ENCODE data around the gene RPS16.

Gene RPS16

DNA sequence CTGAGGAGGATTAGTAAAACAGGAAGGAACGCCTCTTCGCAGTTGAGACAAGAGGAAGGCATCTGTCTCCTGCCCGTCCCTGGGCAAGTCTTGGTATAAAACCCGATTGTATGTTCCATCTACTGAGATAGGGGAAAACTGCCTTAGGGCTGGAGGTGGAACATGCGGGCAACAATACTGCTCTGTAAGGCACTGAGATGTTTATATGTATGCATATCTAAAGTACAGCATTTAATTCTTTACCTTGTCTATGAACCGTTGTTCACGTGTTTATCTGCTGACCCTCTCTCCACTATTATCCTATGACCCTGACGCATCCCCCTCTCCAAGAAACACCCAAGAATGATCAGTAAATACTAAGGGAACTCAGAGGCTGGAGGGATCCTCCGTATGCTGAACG is 44.2 kb upstream of the RPS16 start:
- TF ChIP-seq TAF1 (IDR thresholded peaks at IDR 0.05; ENCODE audit: borderline replicate concordance, insufficient read depth, low read length) (no peak), SIN3A (IDR thresholded peaks at IDR 0.05; ENCODE audit: borderline replicate concordance, insufficient read depth, low read length) (no peak), FOXP2 (optimal IDR thresholded peaks at IDR 0.05; ENCODE audit: borderline replicate concordance, extremely low read depth, extremely low read length, insufficient read depth) (no peak), POLR2AphosphoS5 (IDR thresholded peaks at IDR 0.05; ENCODE audit: low read depth, low read length) (no peak)

- TF ChIP-seq SIN3A (IDR thresholded peaks at IDR 0.05; ENCODE audit: borderline replicate concordance, insufficient read depth, low read length), result no peak
- TF ChIP-seq POLR2AphosphoS5 (IDR thresholded peaks at IDR 0.05; ENCODE audit: low read depth, low read length), result no peak
- TF ChIP-seq TAF1 (IDR thresholded peaks at IDR 0.05; ENCODE audit: borderline replicate concordance, insufficient read depth, low read length), result no peak
- TF ChIP-seq FOXP2 (optimal IDR thresholded peaks at IDR 0.05; ENCODE audit: borderline replicate concordance, extremely low read depth, extremely low read length, insufficient read depth), result no peak
- TF ChIP-seq, protein P1, sequence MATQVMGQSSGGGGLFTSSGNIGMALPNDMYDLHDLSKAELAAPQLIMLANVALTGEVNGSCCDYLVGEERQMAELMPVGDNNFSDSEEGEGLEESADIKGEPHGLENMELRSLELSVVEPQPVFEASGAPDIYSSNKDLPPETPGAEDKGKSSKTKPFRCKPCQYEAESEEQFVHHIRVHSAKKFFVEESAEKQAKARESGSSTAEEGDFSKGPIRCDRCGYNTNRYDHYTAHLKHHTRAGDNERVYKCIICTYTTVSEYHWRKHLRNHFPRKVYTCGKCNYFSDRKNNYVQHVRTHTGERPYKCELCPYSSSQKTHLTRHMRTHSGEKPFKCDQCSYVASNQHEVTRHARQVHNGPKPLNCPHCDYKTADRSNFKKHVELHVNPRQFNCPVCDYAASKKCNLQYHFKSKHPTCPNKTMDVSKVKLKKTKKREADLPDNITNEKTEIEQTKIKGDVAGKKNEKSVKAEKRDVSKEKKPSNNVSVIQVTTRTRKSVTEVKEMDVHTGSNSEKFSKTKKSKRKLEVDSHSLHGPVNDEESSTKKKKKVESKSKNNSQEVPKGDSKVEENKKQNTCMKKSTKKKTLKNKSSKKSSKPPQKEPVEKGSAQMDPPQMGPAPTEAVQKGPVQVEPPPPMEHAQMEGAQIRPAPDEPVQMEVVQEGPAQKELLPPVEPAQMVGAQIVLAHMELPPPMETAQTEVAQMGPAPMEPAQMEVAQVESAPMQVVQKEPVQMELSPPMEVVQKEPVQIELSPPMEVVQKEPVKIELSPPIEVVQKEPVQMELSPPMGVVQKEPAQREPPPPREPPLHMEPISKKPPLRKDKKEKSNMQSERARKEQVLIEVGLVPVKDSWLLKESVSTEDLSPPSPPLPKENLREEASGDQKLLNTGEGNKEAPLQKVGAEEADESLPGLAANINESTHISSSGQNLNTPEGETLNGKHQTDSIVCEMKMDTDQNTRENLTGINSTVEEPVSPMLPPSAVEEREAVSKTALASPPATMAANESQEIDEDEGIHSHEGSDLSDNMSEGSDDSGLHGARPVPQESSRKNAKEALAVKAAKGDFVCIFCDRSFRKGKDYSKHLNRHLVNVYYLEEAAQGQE (IDR thresholded peaks at IDR 0.05; ENCODE audit: insufficient read depth in 1 of 2, low read depth in 2 of 2, low read length in 2 of 2), result no peak
Observed at GRCh38 chr19:39475748-39476147, 40.0 kb upstream of the RPS16 start.

DNA sequence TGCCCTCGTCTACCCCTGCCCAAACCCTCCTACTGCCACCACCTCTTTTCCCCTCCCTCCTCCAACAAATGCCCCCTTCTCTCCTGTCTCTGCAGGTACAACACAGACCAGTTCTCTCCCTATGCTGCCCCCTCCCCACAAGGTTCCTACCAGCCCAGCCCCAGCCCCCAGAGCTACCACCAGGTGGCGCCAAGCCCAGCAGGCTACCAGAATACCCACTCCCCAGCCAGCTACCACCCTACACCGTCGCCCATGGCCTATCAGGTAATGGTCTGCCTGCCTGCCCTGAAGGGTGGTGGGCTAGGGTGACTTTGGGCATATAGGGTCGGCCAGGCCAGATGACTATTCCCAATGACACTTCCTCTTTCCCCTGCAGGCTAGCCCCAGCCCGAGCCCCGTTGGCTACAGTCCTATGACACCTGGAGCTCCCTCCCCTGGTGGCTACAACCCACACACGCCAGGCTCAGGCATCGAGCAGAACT is 38.4 kb upstream of the RPS16 start:
- no peak for TF ChIP-seq SIN3A (IDR thresholded peaks at IDR 0.05; ENCODE audit: borderline replicate concordance, insufficient read depth, low read length)
- no peak for TF ChIP-seq FOXP2 (optimal IDR thresholded peaks at IDR 0.05; ENCODE audit: borderline replicate concordance, extremely low read depth, extremely low read length, insufficient read depth)
- TF ChIP-seq TAF1 (IDR thresholded peaks at IDR 0.05; ENCODE audit: borderline replicate concordance, insufficient read depth, low read length), result no peak
- TF ChIP-seq, protein P1 (IDR thresholded peaks at IDR 0.05; ENCODE audit: insufficient read depth in 1 of 2, low read depth in 2 of 2, low read length in 2 of 2), result no peak
- no peak for TF ChIP-seq POLR2AphosphoS5 (IDR thresholded peaks at IDR 0.05; ENCODE audit: low read depth, low read length)

DNA sequence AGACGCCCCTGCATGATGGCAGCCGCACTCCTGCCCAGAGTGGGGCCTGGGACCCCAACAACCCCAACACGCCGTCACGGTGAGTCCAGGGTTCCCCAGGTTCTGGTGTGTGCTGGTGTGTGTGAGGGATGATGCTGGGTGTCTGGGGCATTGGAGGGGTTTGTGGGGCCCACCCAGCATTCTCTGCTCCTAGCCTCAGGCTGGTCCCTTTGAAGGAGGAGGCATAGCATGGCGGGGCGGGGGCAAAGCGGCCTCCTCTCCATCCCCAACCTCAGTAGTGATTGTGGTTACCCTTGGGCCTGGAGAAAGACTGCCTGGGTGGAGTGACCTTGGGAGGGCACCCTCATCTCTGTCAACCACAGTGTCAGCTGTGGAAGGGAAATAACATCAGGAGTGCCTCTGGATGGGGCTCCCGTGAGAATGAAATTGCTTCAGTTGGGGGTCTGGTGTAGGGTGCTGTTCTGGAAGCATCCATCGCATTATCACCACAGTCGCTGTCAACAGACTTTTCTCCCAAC is 37.8 kb upstream of the RPS16 start:
- TF ChIP-seq SIN3A (IDR thresholded peaks at IDR 0.05; ENCODE audit: borderline replicate concordance, insufficient read depth, low read length) (no peak), FOXP2 (optimal IDR thresholded peaks at IDR 0.05; ENCODE audit: borderline replicate concordance, extremely low read depth, extremely low read length, insufficient read depth) (no peak), POLR2AphosphoS5 (IDR thresholded peaks at IDR 0.05; ENCODE audit: low read depth, low read length) (no peak), TAF1 (IDR thresholded peaks at IDR 0.05; ENCODE audit: borderline replicate concordance, insufficient read depth, low read length) (no peak)
- TF ChIP-seq, protein P1 (IDR thresholded peaks at IDR 0.05; ENCODE audit: insufficient read depth in 1 of 2, low read depth in 2 of 2, low read length in 2 of 2), result no peak

- TF ChIP-seq TAF1 (IDR thresholded peaks at IDR 0.05; ENCODE audit: borderline replicate concordance, insufficient read depth, low read length) (no peak), SIN3A (IDR thresholded peaks at IDR 0.05; ENCODE audit: borderline replicate concordance, insufficient read depth, low read length) (no peak), POLR2AphosphoS5 (IDR thresholded peaks at IDR 0.05; ENCODE audit: low read depth, low read length) (no peak)
Observed at GRCh38 chr19:39472746-39473442, 37.1 kb upstream of the RPS16 start.

Measured in PFSK-1 (cell line).